Measurements from ENCODE around the gene SEPTIN1. TPM values are rescaled to one million over a fixed set of nuclear protein-coding genes. Genes with fewer than 3 reads are reported as not detected.

Gene SEPTIN1
- polyA plus RNA-seq, 1 experiment, result not detected

- no peaks in the 10 kb centered on the region for H3K9me3 ChIP-seq (ENCODE audit: control insufficient read depth, insufficient read depth, low read length)
- ChIA-PET CTCF (no interaction called here), POLR2A (no interaction called here)
- H3K27me3 ChIP-seq (ENCODE audit: control insufficient read depth, insufficient read depth, low read length), result no peaks in the 10 kb centered on the region
- no peak overlapping the region for H3K4me3 ChIP-seq (ENCODE audit: low read depth, low read length)
- no peak for TF ChIP-seq CTCF (IDR thresholded peaks at IDR 0.05; ENCODE audit: low read depth, low read length)
- no peak for DNase-seq (ENCODE audit: low read depth, low spot score)
- no peak overlapping the region for H3K27ac ChIP-seq (ENCODE audit: low read depth, low read length)
These were observed 45.7 kb upstream of the SEPTIN1 start for GRCh38 chr16:30428055-30428454.

GRCh38 chr16:30421010-30421409 lies 38.6 kb upstream of the SEPTIN1 start:
- no peak overlapping the region for H3K27ac ChIP-seq (ENCODE audit: low read depth, low read length)
- no peak for DNase-seq (ENCODE audit: low read depth, low spot score)
- no peak overlapping the region for H3K4me3 ChIP-seq (ENCODE audit: low read depth, low read length)
- TF ChIP-seq CTCF (IDR thresholded peaks at IDR 0.05; ENCODE audit: low read depth, low read length), result no peak
- CTCF ChIA-PET, result interaction anchor here (0.8 to 1.0 kb wide), 2 partner anchors 12 to 115 kb away, joined by 3 to 4 read pairs; no protein-coding TSS in a partner anchor
- H3K27me3 ChIP-seq (ENCODE audit: control insufficient read depth, insufficient read depth, low read length), result no peaks in the 10 kb centered on the region
- H3K9me3 ChIP-seq (ENCODE audit: control insufficient read depth, insufficient read depth, low read length), result no peaks in the 10 kb centered on the region
- POLR2A ChIA-PET, result no interaction called here

- H3K27me3 ChIP-seq (ENCODE audit: control insufficient read depth, insufficient read depth, low read length), result no peaks in the 10 kb centered on the region
- H3K4me3 ChIP-seq (ENCODE audit: low read depth, low read length), result peak overlapping the region; percentile 60
- no peak for DNase-seq (ENCODE audit: low read depth, low spot score)
- TF ChIP-seq CTCF (IDR thresholded peaks at IDR 0.05; ENCODE audit: low read depth, low read length), result no peak
- no peaks in the 10 kb centered on the region for H3K9me3 ChIP-seq (ENCODE audit: control insufficient read depth, insufficient read depth, low read length)
- POLR2A ChIA-PET, result interaction anchor here (0.6 to 2.0 kb wide), 11 partner anchors 9 to 327 kb away, joined by 3 to 13 read pairs (median 4); partner anchors contain the start of genes DCTPP1, SEPHS2, TBX6 and ZNF48
- no peak overlapping the region for H3K27ac ChIP-seq (ENCODE audit: low read depth, low read length)
- CTCF ChIA-PET, result interaction anchor here (0.5 to 2.0 kb wide), 5 partner anchors 9 to 305 kb away, joined by 3 to 13 read pairs (median 4); partner anchors contain the start of genes DCTPP1, GDPD3 and ZNF771
These were observed 36.2 kb upstream of the SEPTIN1 start for GRCh38 chr16:30418350-30419181.

- Histone ChIP-seq H3K4me3 (ENCODE audit: low read depth, low read length) (peak overlapping the region; percentile 60), H3K9me3 (ENCODE audit: control insufficient read depth, insufficient read depth, low read length) (no peaks in the 10 kb centered on the region), H3K27ac (ENCODE audit: low read depth, low read length) (no peak overlapping the region), H3K27me3 (ENCODE audit: control insufficient read depth, insufficient read depth, low read length) (no peaks in the 10 kb centered on the region)
- CTCF ChIA-PET, result interaction anchor here (0.5 to 2.0 kb wide), 5 partner anchors 9 to 50 kb away, joined by 3 to 13 read pairs (median 4); partner anchors contain the start of genes DCTPP1 and ZNF771
- POLR2A ChIA-PET, result interaction anchor here (0.6 to 2.0 kb wide), 12 partner anchors 8 to 578 kb away, joined by 3 to 13 read pairs (median 4); partner anchors contain the start of genes DCTPP1, SEPHS2, TBX6 and ZNF48
- peak; percentile 80 for DNase-seq (ENCODE audit: low read depth, low spot score)
- 0 out of 2 replicates have a peak, but pooled peaks have one; percentile 10 for TF ChIP-seq CTCF (IDR thresholded peaks at IDR 0.05; ENCODE audit: low read depth, low read length)
These were observed 35.4 kb upstream of the SEPTIN1 start for GRCh38 chr16:30417529-30418349.

All from AG04450 (cell line).